Measurements from ENCODE around the gene DDX56. TPM values are rescaled to one million over a fixed set of nuclear protein-coding genes. Genes with fewer than 3 reads are reported as not detected.

DDX56 gene
- total and polyA plus RNA-seq, 2 experiments from 2014 or later: 62.1 to 65.2 TPM

DNA sequence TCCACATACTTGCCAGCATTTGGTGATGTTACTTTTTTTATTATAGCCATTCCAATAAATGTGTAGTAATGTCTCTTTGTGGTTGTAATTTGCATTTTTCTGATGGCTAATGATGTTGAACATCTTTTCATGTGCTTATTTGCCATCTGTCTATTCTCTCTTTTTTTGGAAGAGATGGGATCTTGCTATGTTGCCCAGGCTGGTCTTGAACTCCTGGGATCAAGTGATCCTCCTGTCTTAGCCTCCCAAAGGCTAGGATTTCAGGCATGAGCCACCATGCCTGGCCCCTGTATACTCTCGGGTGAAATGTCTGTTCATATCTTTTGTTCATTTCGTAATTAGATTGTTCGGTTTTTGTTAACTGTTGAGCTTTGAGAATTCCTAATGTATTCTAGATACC, 36.1 kb upstream of the DDX56 start:
- no peak for DNase-seq (ENCODE audit: low read depth in 1 of 2, low spot score in 1 of 2)
- Histone ChIP-seq H3K4me3 (no peak overlapping the region), H3K4me1 (ENCODE audit: low read depth) (no peaks in the 10 kb centered on the region), H3K9me3 (ENCODE audit: low read depth) (no peaks in the 10 kb centered on the region), H3K36me3 (no peaks in the 10 kb centered on the region), H3K27me3 (no peaks in the 10 kb centered on the region), H3K27ac (no peak overlapping the region)
- no peak for TF ChIP-seq CTCF (IDR thresholded peaks at IDR 0.05; ENCODE audit: low read depth, low read length)

DNA sequence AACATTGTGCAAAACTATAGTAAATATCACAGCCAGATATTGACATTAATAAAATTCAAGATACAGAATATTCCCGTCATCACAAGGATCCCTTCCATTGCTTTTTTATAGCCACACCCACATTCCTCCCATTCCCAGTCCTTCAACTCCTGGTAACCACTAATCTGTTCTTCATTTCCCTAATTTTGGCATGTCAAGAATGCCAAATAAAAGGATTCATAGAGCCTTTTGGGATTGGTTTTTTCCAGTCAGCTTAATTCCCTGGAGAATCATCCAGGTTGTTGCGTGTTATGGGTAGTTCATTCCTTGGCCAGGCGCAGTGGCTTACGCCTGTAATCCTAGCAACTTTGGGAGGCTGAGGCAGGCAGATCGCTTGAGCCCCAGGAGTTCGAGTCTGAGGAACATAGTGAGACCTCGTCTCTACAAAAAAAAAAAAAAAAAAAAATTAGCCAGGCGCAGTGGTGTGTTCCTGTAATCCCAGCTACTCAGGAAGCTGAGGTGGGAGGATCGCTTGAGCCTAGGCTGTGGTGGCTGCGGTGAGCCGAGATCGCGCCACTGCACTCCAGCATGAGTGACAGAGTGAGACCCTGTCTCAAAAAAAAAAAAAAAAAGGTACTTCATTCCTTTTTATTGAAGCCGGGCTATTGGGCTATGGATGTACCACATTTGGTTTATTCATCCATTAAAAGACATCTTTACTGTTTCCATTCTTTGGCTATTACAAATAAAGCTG, 35.4 kb upstream of the DDX56 start:
- H3K4me1 ChIP-seq (ENCODE audit: low read depth): no peaks in the 10 kb centered on the region
- peak in 1 of 2 donors; percentile 33 for DNase-seq (ENCODE audit: low read depth in 1 of 2, low spot score in 1 of 2)
- H3K27me3 ChIP-seq: no peaks in the 10 kb centered on the region
- H3K4me3 ChIP-seq: no peak overlapping the region
- no peak for TF ChIP-seq CTCF (IDR thresholded peaks at IDR 0.05; ENCODE audit: low read depth, low read length)
- H3K9me3 ChIP-seq (ENCODE audit: low read depth): no peaks in the 10 kb centered on the region
- no peaks in the 10 kb centered on the region for H3K36me3 ChIP-seq
- H3K27ac ChIP-seq: no peak overlapping the region

DNA sequence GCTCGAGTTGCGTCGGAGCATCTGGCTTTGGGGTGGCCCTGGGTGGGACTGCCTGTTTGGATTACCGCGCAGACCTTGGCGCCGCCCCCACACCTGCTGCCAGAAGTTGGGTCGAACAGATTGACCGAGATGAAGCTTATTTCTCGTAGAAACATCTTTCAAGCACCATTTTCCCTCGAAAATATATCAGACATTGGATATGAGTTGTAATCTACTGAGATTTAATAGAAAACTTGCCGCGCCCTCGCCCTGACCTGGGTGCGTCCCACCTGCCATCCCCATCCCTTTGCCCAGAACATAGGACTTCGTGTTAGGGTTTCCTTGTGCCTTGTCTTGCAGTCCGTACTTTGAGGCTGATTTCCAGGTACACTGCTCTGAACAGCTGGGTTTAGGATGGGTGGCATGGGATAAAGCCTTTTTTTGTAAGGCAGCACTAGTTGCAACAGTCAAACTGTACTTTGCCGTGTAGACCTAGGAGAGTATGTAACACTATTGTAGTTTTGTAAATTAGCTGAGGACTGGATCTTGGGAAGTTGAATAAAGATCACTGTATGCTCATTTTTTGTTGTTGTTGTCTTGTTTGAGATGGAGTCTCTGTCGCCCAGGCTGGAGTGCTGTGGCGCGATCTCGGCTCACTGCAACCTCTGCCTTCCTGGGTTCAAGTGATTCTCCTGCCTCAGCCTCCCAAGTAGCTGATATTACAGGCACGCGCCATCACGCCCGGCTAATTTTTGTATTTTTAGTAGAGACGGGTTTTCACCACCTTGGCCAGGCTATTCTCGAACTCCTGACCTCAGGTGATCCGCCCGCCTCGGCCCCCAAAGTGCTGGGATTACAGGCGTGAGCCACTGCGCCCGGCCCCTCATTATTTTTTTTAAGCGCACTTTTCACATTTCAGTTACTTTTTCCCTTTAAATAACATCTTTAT, 33.7 kb upstream of the DDX56 start:
- no peak for TF ChIP-seq CTCF (IDR thresholded peaks at IDR 0.05; ENCODE audit: low read depth, low read length)
- no peak for DNase-seq (ENCODE audit: low read depth in 1 of 2, low spot score in 1 of 2)

GRCh38 chr7:44606341-44607140, 32.8 kb upstream of the DDX56 start, which contains the start of gene OGDH:
OGDH (plus strand) TSS chr7:44606627; CDS start chr7:44624344, 17,717 bp downstream.
- H3K4me3 ChIP-seq: peak within 1 kb of the TSS; percentile 55
- H3K27me3 ChIP-seq: no peaks in the 10 kb centered on the region
- peak; percentile 99 for DNase-seq (ENCODE audit: low read depth in 1 of 2, low spot score in 1 of 2)
- H3K36me3 ChIP-seq: no peaks in the 10 kb centered on the region
- TF ChIP-seq CTCF (IDR thresholded peaks at IDR 0.05; ENCODE audit: low read depth, low read length): no peak
- peak within 1 kb of the TSS; percentile 92 for H3K27ac ChIP-seq
- H3K9me3 ChIP-seq (ENCODE audit: low read depth): no peaks in the 10 kb centered on the region
- H3K4me1 ChIP-seq (ENCODE audit: low read depth): no peaks in the 10 kb centered on the region

More for the DNA sequence above, 33.7 kb upstream of the DDX56 start:
- Histone ChIP-seq H3K9me3 (ENCODE audit: low read depth) (no peaks in the 10 kb centered on the region), H3K4me3 (peak overlapping the region; percentile 52), H3K4me1 (ENCODE audit: low read depth) (no peaks in the 10 kb centered on the region), H3K36me3 (no peaks in the 10 kb centered on the region), H3K27me3 (no peaks in the 10 kb centered on the region), H3K27ac (peak overlapping the region; percentile 92)

GRCh38 chr7:44604941-44605340, 31.2 kb upstream of the DDX56 start:
- no peak overlapping the region for H3K27ac ChIP-seq
- no peak for TF ChIP-seq CTCF (IDR thresholded peaks at IDR 0.05; ENCODE audit: low read depth, low read length)
- no peaks in the 10 kb centered on the region for H3K9me3 ChIP-seq (ENCODE audit: low read depth)
- H3K4me3 ChIP-seq: no peak overlapping the region
- no peaks in the 10 kb centered on the region for H3K4me1 ChIP-seq (ENCODE audit: low read depth)
- no peaks in the 10 kb centered on the region for H3K27me3 ChIP-seq
- no peaks in the 10 kb centered on the region for H3K36me3 ChIP-seq
- no peak for DNase-seq (ENCODE audit: low read depth in 1 of 2, low spot score in 1 of 2)

Measured in cardiac muscle cell (in vitro differentiated cells and primary cell).